ENCODE data around the gene CADM2.
"Not testable (repeated sequence)": the region's sequence is repeated elsewhere in the genome, so short reads cannot be mapped to it uniquely, and the experiment has no call there.

CADM2 gene

DNA sequence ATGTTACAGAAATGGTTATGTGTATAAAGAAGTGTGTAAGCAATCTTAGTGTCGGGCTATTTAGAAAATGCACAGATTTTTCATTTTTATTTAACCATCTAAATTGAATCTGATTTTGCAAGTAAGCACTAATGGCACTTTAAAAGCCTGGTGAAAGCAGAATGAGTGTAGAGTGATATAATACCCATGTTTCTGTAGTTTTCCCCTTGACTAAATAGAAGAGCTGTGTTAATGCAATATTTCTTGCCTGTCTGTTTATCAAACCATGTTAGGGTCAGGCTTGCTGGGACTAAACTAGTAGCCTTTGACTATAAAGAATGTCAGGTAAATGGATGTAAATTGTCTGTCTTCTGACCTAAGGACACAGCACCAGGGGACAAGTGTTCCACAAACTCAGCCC lies 714.0 kb downstream of the CADM2 start:
- TF ChIP-seq FOXP2 (optimal IDR thresholded peaks at IDR 0.05; ENCODE audit: control extremely low read depth, extremely low read length, insufficient read depth) (no peak), POLR2AphosphoS5 (IDR thresholded peaks at IDR 0.05; ENCODE audit: borderline replicate concordance, low read depth, low read length) (no peak), EZH2 (IDR thresholded peaks at IDR 0.05) (no peak)
- H3K4me3 ChIP-seq: no peak overlapping the region
- DNase-seq (ENCODE audit: low read depth, low spot score): no peak
- H3K36me3 ChIP-seq (ENCODE audit: insufficient read depth, low read length): no peaks in the 10 kb centered on the region
- no peak overlapping the region for H3K27ac ChIP-seq
- H3K9me3 ChIP-seq (ENCODE audit: low read depth, low read length): no peaks in the 10 kb centered on the region
- no peak overlapping the region for H3K9ac ChIP-seq (ENCODE audit: insufficient read length)

DNA sequence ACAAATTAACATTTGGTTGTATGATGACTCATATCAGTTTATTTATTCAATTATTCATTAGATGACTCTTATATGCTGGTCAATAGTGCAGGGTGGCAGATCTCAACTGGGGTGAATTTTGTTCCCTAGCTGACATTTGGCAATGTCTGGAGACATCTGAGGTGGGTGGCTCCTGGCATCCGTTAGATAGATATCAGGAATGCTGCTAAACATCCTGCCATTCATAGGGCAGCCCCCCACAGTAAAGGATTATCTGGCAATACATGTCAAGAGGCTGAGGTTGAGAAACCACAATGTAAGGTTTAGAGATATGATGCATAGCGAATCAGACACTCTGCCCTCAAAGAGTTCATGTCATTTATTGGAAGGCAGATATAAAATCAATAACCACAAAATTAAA lies 719.9 kb downstream of the CADM2 start:
- H3K9ac ChIP-seq (ENCODE audit: insufficient read length): no peak overlapping the region
- no peak for TF ChIP-seq EZH2 (IDR thresholded peaks at IDR 0.05)
- TF ChIP-seq POLR2AphosphoS5 (IDR thresholded peaks at IDR 0.05; ENCODE audit: borderline replicate concordance, low read depth, low read length): no peak
- TF ChIP-seq FOXP2 (optimal IDR thresholded peaks at IDR 0.05; ENCODE audit: control extremely low read depth, extremely low read length, insufficient read depth): no peak
- no peak for DNase-seq (ENCODE audit: low read depth, low spot score)
- no peaks in the 10 kb centered on the region for H3K9me3 ChIP-seq (ENCODE audit: low read depth, low read length)
- no peak overlapping the region for H3K4me3 ChIP-seq
- no peak overlapping the region for H3K27ac ChIP-seq
- H3K36me3 ChIP-seq (ENCODE audit: insufficient read depth, low read length): no peaks in the 10 kb centered on the region

GRCh38 chr3:85681906-85682305 lies 723.1 kb downstream of the CADM2 start:
- no peaks in the 10 kb centered on the region for H3K9me3 ChIP-seq (ENCODE audit: low read depth, low read length)
- H3K36me3 ChIP-seq (ENCODE audit: insufficient read depth, low read length): no peaks in the 10 kb centered on the region
- no peak for DNase-seq (ENCODE audit: low read depth, low spot score)
- H3K27ac ChIP-seq: no peak overlapping the region
- H3K9ac ChIP-seq (ENCODE audit: insufficient read length): no peak overlapping the region
- TF ChIP-seq FOXP2 (optimal IDR thresholded peaks at IDR 0.05; ENCODE audit: control extremely low read depth, extremely low read length, insufficient read depth) (no peak), EZH2 (IDR thresholded peaks at IDR 0.05) (no peak), POLR2AphosphoS5 (IDR thresholded peaks at IDR 0.05; ENCODE audit: borderline replicate concordance, low read depth, low read length) (no peak)
- no peak overlapping the region for H3K4me3 ChIP-seq

DNA sequence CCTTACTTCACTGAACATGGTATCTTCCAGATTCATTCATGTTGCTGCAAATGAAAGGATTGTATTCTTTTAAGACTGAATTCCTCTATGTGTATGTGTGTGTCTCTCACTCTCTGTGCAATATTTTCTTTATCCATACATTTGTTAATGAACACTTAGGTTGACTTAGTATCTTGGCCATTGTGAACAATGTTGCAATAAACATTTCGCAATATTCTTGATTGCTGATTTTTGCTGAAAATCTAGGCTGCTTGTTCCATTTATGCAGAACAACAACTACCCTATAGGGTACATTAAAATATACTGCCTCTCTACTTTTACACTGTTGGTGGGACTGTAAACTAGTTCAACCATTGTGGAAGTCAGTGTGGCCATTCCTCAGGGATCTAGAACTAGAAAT lies 732.4 kb downstream of the CADM2 start:
- no peak for TF ChIP-seq POLR2AphosphoS5 (IDR thresholded peaks at IDR 0.05; ENCODE audit: borderline replicate concordance, low read depth, low read length)
- TF ChIP-seq EZH2 (IDR thresholded peaks at IDR 0.05): no peak
- no peak for TF ChIP-seq FOXP2 (optimal IDR thresholded peaks at IDR 0.05; ENCODE audit: control extremely low read depth, extremely low read length, insufficient read depth)
- no peak overlapping the region for H3K9ac ChIP-seq (ENCODE audit: insufficient read length)
- no peak for DNase-seq (ENCODE audit: low read depth, low spot score)
- H3K4me3 ChIP-seq: no peak overlapping the region
- no peaks in the 10 kb centered on the region for H3K9me3 ChIP-seq (ENCODE audit: low read depth, low read length)
- no peaks in the 10 kb centered on the region for H3K36me3 ChIP-seq (ENCODE audit: insufficient read depth, low read length)
- H3K27ac ChIP-seq: no peak overlapping the region

GRCh38 chr3:85697156-85697555 lies 738.4 kb downstream of the CADM2 start:
- no peak for TF ChIP-seq FOXP2 (optimal IDR thresholded peaks at IDR 0.05; ENCODE audit: control extremely low read depth, extremely low read length, insufficient read depth)
- TF ChIP-seq POLR2AphosphoS5 (IDR thresholded peaks at IDR 0.05; ENCODE audit: borderline replicate concordance, low read depth, low read length): no peak
- TF ChIP-seq EZH2 (IDR thresholded peaks at IDR 0.05): no peak
- no peak overlapping the region for H3K27ac ChIP-seq
- no peak overlapping the region for H3K4me3 ChIP-seq
- DNase-seq (ENCODE audit: low read depth, low spot score): no peak
- no peaks in the 10 kb centered on the region for H3K9me3 ChIP-seq (ENCODE audit: low read depth, low read length)
- no peaks in the 10 kb centered on the region for H3K36me3 ChIP-seq (ENCODE audit: insufficient read depth, low read length)
- no peak overlapping the region for H3K9ac ChIP-seq (ENCODE audit: insufficient read length)

- H3K27ac ChIP-seq: no peak overlapping the region
These were observed 747.3 kb downstream of the CADM2 start for GRCh38 chr3:85706130-85706529.

GRCh38 chr3:85708325-85708724 lies 749.5 kb downstream of the CADM2 start:
- not testable (repeated sequence) for H3K4me3 ChIP-seq; DNase-seq (ENCODE audit: low read depth, low spot score)

More at GRCh38 chr3:85706130-85706529, 747.3 kb downstream of the CADM2 start:
- DNase-seq (ENCODE audit: low read depth, low spot score): no peak
- TF ChIP-seq POLR2AphosphoS5 (IDR thresholded peaks at IDR 0.05; ENCODE audit: borderline replicate concordance, low read depth, low read length) (no peak), EZH2 (IDR thresholded peaks at IDR 0.05) (no peak)
- Histone ChIP-seq H3K36me3 (ENCODE audit: insufficient read depth, low read length) (no peaks in the 10 kb centered on the region), H3K4me3 (no peak overlapping the region), H3K9ac (ENCODE audit: insufficient read length) (no peak overlapping the region), H3K9me3 (ENCODE audit: low read depth, low read length) (no peaks in the 10 kb centered on the region)

DNA sequence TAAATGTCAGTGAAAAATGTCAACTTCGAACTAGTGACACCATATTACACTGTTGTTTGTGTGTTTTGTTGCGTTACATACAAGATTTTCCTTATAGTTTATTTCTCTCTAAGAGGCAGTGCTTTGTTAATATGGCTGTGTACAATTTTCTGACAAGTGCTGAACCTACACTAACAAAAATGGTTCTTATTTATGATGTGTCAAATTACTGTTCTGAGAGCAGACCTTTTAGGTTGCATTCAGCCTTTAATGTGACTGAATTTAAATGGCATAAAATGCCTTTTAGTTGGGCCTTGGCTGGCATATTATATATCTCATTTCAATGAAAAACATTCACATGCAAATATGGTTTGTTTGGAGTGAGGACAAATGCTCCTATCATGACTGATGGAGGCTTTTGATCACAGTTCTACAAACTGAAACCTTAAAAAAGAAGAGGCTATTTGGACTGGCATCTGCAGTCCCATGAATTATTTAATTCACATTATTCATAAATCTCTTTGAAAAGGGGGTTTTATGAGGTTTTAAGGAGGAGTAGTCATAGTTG lies 750.6 kb downstream of the CADM2 start:
- H3K36me3 ChIP-seq (ENCODE audit: insufficient read depth, low read length): no peaks in the 10 kb centered on the region
- DNase-seq (ENCODE audit: low read depth, low spot score): no peak
- no peak overlapping the region for H3K9ac ChIP-seq (ENCODE audit: insufficient read length)
- no peak overlapping the region for H3K4me3 ChIP-seq
- TF ChIP-seq EZH2 (IDR thresholded peaks at IDR 0.05) (no peak), POLR2AphosphoS5 (IDR thresholded peaks at IDR 0.05; ENCODE audit: borderline replicate concordance, low read depth, low read length) (no peak), FOXP2 (optimal IDR thresholded peaks at IDR 0.05; ENCODE audit: control extremely low read depth, extremely low read length, insufficient read depth) (no peak)
- no peaks in the 10 kb centered on the region for H3K9me3 ChIP-seq (ENCODE audit: low read depth, low read length)
- no peak overlapping the region for H3K27ac ChIP-seq

More at GRCh38 chr3:85708325-85708724, 749.5 kb downstream of the CADM2 start:
- not testable (repeated sequence) for H3K27ac ChIP-seq; H3K9ac ChIP-seq (ENCODE audit: insufficient read length); H3K36me3 ChIP-seq (ENCODE audit: insufficient read depth, low read length); H3K9me3 ChIP-seq (ENCODE audit: low read depth, low read length)

DNA sequence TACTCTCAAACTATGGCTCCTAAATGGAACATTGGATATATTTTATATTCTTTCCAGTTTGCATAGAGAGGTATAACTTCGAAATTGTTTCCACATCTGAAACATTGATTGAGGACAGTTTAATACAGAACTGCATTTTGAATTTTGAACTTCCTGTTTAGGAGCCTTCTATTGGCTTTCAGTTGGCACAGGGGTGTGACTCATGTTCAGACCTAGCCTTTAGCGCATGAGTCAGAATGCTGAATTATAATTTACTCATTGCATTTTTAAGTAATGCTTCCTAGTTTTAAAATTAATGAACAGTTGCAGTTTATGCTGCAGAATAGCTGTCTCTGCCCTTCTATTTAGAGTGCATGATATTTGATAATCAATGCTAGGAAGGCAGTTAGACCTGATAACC lies 751.7 kb downstream of the CADM2 start:
- Histone ChIP-seq H3K9ac (ENCODE audit: insufficient read length) (no peak overlapping the region), H3K27ac (no peak overlapping the region), H3K36me3 (ENCODE audit: insufficient read depth, low read length) (no peaks in the 10 kb centered on the region), H3K9me3 (ENCODE audit: low read depth, low read length) (no peaks in the 10 kb centered on the region), H3K4me3 (no peak overlapping the region)
- DNase-seq (ENCODE audit: low read depth, low spot score): no peak
- TF ChIP-seq FOXP2 (optimal IDR thresholded peaks at IDR 0.05; ENCODE audit: control extremely low read depth, extremely low read length, insufficient read depth) (no peak), EZH2 (IDR thresholded peaks at IDR 0.05) (no peak), POLR2AphosphoS5 (IDR thresholded peaks at IDR 0.05; ENCODE audit: borderline replicate concordance, low read depth, low read length) (no peak)

Measured in SK-N-MC (cell line).